HG02981 (cell line): ENCODE data around the gene WDR36.
A peak's percentile ranks its signal among the peaks of the same experiment; 100 is the strongest.

Experiments used
- ATAC-seq: cut with Tn5 transposase; IDR thresholded peaks from one replicate; pipeline ENCODE4 v1.9.1; 2021; ENCODE audit warnings: mild to moderate bottlenecking, moderate library complexity; ENCODE audit not compliant: unreplicated experiment

WDR36 gene

DNA sequence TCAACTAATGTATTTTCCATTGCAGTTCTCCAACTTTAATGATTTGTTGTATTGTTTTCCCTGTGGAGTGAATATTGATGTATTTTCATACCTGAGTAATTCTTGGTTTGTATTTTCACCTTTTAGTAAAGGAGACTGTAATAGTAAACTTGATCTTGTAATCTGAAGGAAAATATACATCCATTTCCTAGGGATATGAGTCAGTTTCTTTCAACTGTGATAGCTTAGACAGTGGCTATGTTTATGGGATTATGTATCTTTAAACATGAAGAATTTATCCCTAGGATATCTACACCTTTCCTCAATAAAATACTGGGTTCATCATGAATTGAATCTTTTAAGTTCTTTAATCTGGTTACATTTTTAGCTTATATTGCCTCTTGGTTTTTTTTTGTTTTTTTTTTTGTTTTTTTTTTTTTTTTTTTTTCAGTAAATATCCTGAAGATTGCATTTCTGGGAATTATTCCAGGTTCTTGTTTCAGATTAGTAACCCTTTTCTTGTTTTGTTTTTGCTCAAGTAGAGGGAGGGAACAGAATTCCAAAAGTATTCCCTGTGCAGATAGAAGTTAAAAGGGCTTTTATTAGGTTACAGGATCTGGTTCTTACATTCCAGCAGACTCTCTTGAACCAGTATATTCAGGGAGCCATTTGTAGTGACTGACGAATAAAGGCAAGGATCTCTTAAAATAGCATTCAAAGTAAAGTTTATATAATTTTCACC is 7.1 kb downstream of the WDR36 start:
- no peak for ATAC-seq

DNA sequence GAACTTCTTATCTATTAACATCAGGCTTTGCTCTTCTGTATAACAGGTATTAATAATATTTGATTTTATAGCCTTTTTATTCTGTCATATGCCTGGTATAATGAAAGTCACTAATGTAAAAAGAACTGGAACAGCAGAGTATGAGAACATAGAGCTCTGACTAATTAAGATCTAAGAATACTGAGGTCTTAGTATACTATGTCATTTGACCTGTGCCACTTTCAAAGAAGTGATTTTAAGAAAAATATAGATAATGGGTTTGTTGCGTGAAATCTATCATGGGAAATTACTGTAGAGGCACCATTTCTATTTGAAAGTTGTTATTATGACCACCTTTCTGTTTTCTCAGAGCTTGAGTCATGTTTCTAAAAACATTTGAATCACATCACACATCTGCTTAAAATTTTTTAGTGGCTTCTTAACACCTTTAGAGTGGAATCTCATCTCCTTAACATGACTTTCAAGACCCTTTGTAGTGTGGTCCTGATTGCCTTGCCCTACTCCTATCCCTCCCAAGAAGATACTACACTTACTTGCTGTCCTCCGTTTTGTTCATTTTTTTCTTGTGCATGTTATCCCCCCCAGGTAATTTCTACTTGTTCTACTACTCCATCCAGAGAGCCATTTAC is 14.3 kb downstream of the WDR36 start:
- no peak for ATAC-seq

DNA sequence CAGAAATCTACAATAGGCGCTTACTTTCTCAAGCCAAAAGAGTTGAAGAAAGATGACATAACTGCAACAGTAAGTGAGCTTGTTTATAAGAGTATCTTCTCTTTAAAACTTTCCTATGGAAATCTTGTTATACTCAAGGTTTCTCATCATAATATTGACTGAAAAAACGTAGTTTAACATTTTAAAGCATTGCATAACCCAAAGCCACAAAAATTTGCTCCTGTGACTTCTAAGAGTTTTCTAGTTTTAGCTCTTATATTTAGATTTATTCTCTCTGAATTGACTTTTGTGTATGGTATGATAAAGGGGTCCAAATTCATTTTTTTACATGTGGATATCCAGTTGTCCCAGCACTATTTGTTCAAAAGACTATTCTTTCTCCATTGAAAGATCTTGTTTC is 15.2 kb downstream of the WDR36 start:
- no peak for ATAC-seq

DNA sequence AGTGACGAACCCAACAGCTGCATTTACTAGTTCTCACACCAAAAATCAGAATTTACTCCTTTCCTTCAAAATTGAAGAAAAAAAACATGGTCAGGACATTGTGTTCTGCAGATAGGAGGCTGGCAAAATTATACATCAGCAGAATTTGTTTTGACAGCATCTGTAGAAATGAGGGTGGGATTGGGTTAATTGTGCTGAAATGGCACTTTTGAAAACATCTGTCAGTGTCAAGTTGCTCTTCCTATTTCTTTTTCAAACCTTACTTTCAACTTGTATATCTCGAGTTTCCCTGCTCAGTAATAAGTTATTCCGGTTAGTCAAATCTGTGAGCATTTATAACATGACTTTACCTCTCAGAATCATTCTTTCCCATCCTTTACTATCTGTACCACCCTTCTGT is 19.8 kb downstream of the WDR36 start:
- ATAC-seq = no peak

DNA sequence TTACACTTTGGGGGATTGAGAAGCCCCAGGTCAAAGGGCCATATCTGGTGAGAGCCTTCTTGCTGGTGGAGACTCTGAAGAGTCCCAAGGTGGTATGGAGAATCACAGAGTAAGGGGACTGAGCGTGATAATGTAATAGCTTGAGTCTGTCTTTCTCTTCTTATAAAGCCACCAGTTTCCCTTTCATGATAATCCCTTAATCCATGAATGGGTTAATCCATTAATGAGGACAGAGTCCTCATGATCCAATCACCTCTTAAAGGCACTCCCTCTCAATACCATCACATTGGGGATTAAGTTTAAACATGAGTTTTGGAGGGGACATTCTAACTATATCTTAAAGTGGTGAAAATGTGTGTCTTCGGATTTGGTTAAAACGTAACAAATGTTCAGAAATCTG is 21.5 kb downstream of the WDR36 start:
- ATAC-seq = no peak

DNA sequence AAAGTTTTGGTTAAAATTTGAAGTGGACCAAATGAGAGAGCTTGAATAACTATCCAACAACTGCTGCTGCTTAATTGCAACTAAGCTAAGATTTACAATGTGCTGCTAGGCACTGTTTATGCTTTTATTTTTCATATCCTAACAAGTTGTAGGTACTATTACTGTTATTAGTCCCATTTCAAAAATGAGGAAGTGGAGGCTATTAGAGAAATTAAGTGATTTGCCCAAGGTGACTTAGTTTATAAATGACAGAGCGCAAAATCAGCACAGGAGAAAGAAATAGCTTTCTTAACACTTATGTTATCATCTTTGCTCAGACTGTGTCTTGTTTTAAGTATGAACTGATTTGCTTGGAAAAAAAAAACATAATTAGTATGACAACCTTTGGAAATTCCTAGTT is 23.1 kb downstream of the WDR36 start:
- ATAC-seq = no peak

DNA sequence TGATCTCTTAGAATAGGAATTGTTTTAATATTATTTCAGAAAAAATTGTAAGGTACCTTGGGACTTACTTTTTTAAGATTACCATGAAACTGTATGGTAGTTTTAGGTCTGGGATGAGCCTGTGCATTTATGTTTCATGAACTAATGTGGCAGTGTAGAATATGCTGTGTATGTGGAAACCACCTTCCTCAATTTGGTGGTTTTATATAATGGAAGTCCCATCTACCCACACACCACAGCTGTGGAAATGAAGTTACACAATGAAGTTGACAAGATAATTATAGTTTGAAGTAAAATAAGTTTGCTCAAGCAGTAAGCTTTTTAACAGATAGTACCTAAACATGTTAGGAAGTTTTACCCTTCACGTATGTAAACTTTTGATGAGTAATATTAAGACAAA is 24.4 kb downstream of the WDR36 start:
- ATAC-seq = no peak

DNA sequence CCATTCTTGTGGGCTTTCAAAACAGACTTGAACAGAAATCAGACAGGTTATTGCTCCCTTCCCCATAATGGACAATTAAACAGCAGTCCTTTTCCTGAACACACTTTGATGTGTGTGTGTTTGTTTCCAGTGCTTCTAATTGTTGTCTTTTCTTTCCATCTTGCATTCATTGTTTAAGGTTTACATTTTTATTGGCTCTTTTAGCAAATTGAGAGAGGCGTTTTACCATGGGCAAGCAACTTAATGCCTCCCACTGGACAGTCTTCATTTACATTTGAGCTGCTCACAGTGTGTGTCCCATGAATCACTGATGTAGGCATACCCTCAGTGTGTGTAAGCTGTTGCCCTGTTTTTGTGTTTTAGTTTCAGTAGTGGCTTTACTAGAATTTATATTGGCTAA is 25.0 kb downstream of the WDR36 start:
- no peak for ATAC-seq

DNA sequence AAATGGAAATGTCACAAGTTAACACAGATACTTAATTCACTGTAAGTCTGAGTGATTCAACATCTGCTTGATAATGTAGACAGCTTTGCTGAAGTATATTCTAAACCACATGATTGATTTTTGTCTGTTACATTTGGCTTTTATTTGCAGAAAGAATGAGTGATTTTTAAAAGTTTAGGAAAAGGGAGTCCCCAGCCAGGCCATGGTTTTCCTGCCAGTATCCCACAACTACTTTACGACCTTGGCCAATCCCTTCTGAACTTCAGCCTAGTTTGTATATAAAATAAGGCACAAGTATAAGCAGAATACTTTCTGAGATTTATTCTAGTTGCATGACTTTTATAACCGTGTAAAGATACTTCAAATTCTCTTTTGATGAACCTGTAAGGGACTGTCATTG is 27.1 kb downstream of the WDR36 start:
- no peak for ATAC-seq

DNA sequence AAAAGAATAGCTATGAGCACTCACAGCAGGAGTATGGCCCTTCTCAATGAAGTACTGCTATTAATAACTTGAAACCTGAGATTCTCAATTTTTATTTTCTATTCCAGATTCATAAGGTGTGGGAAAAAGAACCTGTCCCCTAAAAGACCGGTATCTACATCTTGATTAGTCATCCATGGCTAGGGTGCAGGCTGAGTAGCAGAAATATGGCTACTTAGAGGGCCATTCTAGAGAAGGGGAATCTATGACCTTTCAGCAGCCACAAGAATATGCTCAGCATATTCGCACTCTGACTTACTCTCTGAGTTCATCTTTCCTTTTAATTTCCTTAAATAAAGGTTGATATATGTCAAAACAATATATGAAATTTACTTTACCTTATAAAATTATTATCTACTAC is 27.7 kb downstream of the WDR36 start:
- ATAC-seq = no peak

DNA sequence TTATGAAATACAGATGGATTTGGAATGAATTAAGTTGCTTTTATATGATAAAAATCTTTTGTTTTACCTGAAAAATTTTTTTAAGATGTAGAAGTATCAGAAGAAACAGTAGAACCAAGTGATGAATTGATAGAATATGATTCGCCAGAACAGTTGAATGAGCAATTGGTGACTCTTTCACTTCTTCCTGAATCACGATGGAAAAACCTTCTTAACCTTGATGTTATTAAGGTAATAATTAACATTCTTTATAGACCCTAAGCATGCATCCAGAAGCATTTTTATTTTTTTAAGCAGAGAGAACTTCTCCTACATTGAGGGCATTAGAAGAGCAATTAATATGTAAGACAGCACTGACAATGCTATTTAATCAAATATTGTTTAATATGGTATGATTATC is 28.8 kb downstream of the WDR36 start:
- ATAC-seq = no peak

DNA sequence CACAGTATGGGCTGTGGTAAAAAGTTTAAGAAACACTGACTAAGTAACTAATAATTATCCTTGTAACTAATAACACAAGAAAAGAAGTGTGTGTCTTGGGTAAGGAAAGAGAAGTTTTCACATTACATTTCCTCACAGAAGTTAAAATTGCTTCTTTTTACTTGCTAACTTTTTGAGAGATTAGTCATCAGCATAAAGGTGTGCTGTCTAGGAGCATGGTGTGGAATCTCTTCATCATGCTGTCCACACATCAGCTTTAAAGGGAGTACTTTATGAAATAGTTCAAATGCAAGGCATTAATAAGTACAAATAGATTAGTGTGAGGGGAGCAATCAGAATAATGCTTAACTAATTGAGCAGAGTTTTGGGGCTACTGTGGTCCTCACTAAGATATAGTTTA is 29.8 kb downstream of the WDR36 start:
- no peak for ATAC-seq

DNA sequence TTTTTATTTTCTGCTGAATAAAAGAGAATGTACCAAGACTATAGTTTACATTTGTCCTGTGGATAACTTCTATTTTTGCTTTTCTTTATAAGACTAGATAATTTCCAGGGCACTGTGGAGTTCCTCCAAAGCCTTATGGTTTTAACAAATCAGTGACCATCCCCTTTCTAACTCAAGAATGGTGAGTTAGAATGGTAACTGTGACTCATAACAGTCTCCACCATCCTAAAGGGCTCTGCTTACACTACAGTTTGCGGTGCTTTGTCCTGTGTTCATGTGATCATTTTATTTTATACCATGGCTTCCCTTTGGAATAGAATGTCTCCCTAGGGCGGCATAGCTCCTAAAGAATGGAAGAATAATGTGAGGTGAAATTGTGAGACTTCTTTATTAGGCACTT is 30.2 kb downstream of the WDR36 start:
- peak; percentile 68 for ATAC-seq

DNA sequence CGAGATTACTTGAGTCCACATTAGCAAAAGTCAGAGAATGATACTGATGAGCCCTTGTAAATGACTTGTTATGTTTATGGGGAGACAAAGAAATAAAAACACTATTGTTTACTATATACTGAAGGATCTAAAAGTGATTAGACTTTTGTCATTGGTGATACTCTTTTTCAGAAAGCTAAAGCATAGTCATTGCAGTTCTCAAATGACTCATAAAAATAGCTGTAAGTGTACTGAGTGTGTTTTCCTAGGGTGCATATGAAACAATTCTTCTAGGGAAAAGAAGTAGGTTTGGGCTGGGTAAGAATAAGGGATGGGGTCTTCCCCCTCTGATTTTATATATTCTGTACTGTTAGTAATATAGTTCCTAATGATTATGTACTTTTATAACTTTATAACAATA is 32.6 kb downstream of the WDR36 start:
- no peak for ATAC-seq

DNA sequence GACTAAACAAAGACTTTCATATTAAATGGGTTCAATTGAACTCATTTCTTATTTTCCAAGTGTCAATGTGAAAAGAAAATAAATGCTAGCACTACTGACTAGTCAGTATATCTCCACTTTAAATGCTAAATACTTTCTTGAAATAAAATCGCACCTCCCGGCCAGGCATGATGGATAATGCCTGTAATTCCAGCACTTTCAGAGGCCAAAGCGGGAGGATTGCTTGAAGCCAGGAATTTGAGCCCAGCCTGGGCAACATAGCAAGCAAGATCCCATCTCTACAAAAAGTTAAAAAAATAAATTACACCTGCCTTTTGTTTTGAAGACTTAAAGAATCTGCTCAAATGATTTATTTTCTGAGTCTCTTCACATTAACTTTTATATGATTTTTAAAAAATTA is 34.7 kb downstream of the WDR36 start:
- no peak for ATAC-seq

DNA sequence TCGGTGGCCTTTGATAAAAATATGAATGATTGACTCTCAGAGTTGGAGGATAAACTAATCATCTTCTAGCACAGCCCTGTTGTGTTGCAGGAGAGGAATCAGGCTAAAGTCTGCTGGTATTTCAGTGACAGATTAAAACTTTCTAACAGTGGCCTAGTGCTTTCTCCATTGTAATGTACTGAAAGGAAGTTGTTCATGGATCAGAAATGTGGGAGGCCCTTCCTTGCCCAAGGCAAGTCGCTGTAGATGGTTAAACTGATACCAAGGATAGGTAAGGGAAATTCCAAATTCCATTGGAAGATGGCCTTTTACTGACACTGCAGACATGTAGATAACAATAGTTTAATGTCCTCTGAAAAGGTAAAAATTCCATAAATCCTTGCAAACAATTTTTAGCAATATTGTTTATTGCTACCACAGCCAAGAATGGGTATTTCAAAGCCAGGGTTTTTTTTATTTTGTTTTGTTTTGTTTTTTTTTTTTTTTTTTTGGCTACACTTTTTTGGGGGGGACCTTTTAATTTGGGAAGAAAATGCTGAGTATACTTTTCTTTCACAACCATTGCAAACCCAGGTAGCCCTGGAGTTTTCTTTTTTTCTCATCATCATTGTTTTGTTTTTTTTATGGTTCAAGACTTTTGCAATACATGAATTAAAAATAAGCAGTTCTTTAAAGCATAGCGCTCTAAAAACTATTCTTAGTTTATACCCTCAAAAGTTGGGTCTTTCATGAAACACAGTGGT is 35.5 kb downstream of the WDR36 start:
- ATAC-seq = no peak

DNA sequence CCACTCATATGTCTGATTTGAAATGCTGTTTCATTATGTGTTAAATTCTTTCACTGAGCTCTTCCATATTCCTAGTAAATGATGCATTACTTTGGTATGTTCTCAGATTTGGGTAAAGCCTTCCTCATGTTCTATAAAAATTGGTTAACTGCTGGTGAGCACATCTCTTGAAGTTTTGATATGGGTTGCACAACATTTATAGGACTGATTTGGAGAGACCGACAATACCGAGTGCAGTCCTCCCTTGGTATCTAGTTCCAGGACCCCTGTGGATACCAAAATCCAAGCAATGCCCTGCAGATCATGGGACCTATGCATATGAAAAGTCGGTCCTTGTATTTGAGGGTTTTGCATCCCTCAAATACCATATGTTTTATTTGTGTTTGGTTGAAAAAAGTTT is 37.8 kb downstream of the WDR36 start:
- ATAC-seq = no peak

DNA sequence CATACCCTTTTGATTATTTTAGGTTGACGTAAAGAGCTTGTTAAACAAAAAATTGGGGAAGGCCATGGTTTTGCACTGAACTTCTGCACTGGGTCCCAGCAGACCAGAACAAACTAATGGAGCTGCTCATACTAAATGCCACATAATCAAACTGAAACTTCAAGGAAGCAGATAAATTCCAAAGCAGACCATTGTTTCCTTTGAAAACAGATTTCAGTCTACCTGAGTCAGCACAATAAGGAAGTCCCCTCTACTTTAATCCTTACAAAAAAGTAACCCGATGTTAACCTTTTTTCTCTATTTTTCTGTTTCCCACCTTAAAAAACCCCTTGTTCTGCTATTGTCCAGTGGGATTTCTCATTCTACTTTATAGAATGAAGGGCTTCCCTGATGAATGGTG is 39.2 kb downstream of the WDR36 start:
- no peak for ATAC-seq

DNA sequence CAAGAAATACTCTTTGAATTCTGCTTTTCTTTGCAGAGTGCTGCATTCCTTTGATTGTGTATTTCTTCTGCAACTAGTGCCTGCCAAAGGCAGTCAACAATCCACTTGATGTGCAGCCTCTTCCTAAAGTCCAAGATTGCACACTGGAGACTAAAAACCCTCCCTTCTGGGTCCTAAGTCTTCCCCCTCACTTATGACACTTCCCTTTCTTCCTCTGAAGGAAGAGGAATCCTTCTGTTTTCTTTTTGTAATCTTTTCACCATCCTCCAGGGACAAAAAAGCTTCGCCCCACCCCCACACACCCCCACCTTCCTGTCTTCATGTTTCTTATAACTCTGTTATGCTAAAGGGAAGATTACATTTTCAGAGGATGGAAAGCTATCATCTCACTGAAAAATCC is 39.9 kb downstream of the WDR36 start:
- ATAC-seq = no peak

DNA sequence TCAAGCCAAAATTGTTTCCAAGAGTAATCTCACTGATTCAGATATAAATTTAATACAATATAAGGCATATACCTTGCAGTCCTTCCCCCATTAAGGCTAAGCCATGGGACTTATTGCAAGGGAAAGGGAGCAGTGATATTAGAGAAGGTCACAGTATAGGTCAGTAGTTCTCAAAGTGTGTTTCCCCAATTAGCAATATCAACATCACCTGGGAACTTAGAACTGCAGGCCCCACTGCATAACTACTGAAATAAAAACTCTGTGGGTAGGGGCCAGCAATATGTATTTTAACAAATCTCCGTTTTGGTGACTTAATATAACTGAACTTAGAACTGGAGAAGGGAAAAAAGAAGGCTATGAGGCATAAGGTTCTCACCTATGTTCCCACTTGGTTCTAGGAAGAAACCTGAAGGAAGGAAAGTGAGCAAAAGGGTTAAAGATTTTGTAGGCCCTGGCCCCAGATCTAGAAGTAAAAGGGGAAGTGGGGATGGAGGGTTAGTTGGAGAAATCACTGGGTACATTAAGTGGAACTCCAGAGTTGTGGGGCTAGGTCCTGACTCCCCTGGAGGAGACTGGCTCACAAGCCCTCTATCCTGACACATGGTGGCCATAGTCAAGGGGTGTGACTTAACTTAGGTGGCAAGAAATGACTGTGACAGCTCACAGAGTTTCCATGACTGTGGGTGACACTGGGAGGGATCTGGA is 40.7 kb downstream of the WDR36 start:
- no peak for ATAC-seq

DNA sequence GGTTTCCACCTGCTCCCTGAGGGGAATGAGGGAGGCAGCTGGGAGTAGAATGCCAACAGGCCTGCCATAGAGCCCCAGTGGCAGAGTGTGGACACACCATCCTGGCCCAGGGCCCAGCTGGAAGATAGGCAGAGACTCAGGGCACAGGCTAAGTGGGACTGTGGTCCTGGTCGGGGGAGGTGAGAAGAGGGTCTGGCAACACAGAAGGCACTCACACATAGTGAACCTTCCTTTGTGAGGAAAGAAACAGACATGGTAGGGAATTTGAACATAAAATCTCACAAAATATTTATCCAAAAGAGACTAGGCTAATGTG is 41.2 kb downstream of the WDR36 start:
- ATAC-seq = no peak

DNA sequence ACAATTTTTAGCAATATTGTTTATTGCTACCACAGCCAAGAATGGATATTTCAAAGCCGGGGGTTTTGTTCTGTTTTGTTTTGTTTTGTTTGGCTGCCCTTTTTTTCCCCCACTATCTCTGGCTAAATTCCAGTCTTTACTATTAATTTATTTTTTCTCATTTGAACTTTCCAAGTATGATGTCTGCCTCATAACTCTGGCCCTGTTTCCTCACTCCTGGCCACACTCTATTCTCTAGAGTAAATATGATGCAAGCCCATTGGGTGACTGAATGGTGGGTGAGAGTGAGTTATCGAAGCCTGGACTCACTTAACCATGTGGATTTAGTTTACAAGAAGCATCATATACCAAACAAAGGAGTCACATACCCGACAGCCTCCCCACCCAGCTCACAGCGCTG is 41.9 kb downstream of the WDR36 start:
- no peak for ATAC-seq
